ENCODE measurements around the gene SLCO1A2.

- no peak for TF ChIP-seq CTCF (IDR thresholded peaks at IDR 0.05)
- no peak for TF ChIP-seq POLR2A (IDR thresholded peaks at IDR 0.05)
- no peak for TF ChIP-seq POLR2AphosphoS5 (IDR thresholded peaks at IDR 0.05)
Measured at GRCh38 chr12:21343636-21344035, 8.9 kb upstream of the SLCO1A2 start.
